ENCODE results near the gene RADIL. TPM values are rescaled to one million over a fixed set of nuclear protein-coding genes. Genes with fewer than 3 reads are reported as not detected.
A peak's percentile ranks its signal among the peaks of the same experiment; 100 is the strongest.

The RADIL gene
- total and polyA plus RNA-seq, 2 of the 13 experiments (the other 11 are each of a cell fraction or from before 2014, with no cell fraction given) = 0.05 to 0.09 TPM

DNA sequence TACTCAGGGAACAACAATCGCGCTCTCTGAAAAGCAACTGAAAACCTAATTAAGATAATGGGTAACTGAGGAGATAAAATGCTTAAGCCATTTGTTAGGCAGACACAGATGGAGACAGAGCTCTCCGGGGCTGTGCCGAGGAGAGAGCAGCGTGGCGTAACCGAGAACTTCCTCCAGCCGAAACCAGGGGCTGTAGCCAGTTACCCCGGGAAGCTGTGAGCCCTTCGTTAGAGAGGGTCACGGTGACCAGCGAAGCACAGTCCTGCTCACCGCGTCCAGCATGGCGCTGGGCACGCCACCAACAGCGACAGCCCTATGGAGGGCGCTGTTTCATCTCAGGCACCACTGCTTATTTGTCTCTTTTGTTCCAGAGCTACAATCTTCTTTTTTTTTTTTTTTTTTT is 37.8 kb downstream of the RADIL start:
- Histone ChIP-seq H3K4me1 (ENCODE audit: insufficient read depth, low read length) (peaks cover 19% of the 10 kb centered on the region), H3K9me3 (ENCODE audit: low read length) (no peaks in the 10 kb centered on the region), H3K79me2 (ENCODE audit: insufficient read depth, low read length) (no peaks in the 10 kb centered on the region), H4K20me1 (ENCODE audit: insufficient read depth, low read length) (no peaks in the 10 kb centered on the region), H3K4me2 (ENCODE audit: low read depth, low read length) (no peak overlapping the region), H3K36me3 (replicated peaks in 1 of 2; ENCODE audit: control insufficient read depth in 1 of 2, insufficient read depth in 2 of 2, low read length in 2 of 2) (no peaks in the 10 kb centered on the region), H2AFZ (ENCODE audit: low read length) (no peak overlapping the region), H3K27ac (ENCODE audit: extremely low read length, insufficient read depth, low read length) (no peak overlapping the region), H3K9ac (ENCODE audit: insufficient read depth, low read depth, low read length) (no peak overlapping the region), H3K4me3 (replicated peaks in 1 of 3; ENCODE audit: insufficient read depth in 1 of 3, low read depth in 2 of 3, low read length in 3 of 3) (no peak overlapping the region), H3K27me3 (ENCODE audit: control insufficient read depth in 1 of 2, insufficient read depth in 2 of 2, low read length in 2 of 2) (peaks cover 0 to 17% of the 10 kb centered on the region in 2 experiments; a peak in 2 of 5 replicates)
- BruUV-seq (replicated peaks) = no TSS peak
- ChIA-PET POLR2A (no interaction called here), CTCF (ENCODE audit: low intra/inter-chr PET ratio, low total read pairs) (no interaction called here)
- in situ Hi-C loops (cut with HindIII; ENCODE audit: extremely low pct_ligation_motif_present, low pct_unique_long_range_greater_than_20kb) = no loop called here
- DNase-seq (ENCODE audit: low spot score) (no peak), ATAC-seq (no peak), FAIRE-seq (no peak)
- TF ChIP-seq, protein P1, sequence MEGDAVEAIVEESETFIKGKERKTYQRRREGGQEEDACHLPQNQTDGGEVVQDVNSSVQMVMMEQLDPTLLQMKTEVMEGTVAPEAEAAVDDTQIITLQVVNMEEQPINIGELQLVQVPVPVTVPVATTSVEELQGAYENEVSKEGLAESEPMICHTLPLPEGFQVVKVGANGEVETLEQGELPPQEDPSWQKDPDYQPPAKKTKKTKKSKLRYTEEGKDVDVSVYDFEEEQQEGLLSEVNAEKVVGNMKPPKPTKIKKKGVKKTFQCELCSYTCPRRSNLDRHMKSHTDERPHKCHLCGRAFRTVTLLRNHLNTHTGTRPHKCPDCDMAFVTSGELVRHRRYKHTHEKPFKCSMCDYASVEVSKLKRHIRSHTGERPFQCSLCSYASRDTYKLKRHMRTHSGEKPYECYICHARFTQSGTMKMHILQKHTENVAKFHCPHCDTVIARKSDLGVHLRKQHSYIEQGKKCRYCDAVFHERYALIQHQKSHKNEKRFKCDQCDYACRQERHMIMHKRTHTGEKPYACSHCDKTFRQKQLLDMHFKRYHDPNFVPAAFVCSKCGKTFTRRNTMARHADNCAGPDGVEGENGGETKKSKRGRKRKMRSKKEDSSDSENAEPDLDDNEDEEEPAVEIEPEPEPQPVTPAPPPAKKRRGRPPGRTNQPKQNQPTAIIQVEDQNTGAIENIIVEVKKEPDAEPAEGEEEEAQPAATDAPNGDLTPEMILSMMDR (CRISPR knock-in tag; IDR thresholded peaks at IDR 0.05) = peak; percentile 34
- TF ChIP-seq, protein P2, sequence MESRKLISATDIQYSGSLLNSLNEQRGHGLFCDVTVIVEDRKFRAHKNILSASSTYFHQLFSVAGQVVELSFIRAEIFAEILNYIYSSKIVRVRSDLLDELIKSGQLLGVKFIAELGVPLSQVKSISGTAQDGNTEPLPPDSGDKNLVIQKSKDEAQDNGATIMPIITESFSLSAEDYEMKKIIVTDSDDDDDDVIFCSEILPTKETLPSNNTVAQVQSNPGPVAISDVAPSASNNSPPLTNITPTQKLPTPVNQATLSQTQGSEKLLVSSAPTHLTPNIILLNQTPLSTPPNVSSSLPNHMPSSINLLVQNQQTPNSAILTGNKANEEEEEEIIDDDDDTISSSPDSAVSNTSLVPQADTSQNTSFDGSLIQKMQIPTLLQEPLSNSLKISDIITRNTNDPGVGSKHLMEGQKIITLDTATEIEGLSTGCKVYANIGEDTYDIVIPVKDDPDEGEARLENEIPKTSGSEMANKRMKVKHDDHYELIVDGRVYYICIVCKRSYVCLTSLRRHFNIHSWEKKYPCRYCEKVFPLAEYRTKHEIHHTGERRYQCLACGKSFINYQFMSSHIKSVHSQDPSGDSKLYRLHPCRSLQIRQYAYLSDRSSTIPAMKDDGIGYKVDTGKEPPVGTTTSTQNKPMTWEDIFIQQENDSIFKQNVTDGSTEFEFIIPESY (CRISPR knock-in tag; IDR thresholded peaks at IDR 0.05) = peak; percentile 79; the same call in 1 of the 2 replicates
- no peak for TF ChIP-seq ZNF563 (CRISPR knock-in tag; IDR thresholded peaks at IDR 0.05)
- intact Hi-C loops (cut with micrococcal nuclease; ENCODE audit: unreplicated experiment) = loop anchor here (5.0 to 10.0 kb wide), 2 partner anchors 37 to 939 kb away; partner anchors contain the start of genes RADIL and RNF216
- 33% methylated on average over 14 of the region's 18 CpGs for WGBS (ENCODE audit: low lambda C conversion rate)
